Small intestine (tissue), 7 donors: Measurements from ENCODE around the gene HOXA6. TPM values are rescaled to one million over a fixed set of nuclear protein-coding genes. Genes with fewer than 3 reads are reported as not detected.

Experiments used
- DNase-seq, 2 donors: peaks; one replicate each; pipeline versions ENCODE4 v3.0.0 to v3.0.0-alpha.2; 2013
- FAIRE-seq: peaks from 2 replicates; lab custom pipeline; 2012; peaks lifted over from hg19 to GRCh38; lab: Jason Lieb, UNC
- H3K27ac ChIP-seq, 3 donors: one replicate each; pipeline ENCODE4 v1.5.1; 2013; ENCODE audit warnings: low read length in 2 of 3, mild to moderate bottlenecking in 2 of 3, control low read depth in 1 of 3, inconsistent platforms in 1 of 3, low read depth in 1 of 3, moderate library complexity in 1 of 3
- H3K27me3 ChIP-seq, 3 donors: one replicate each; pipeline ENCODE4 v1.6.1; 2013; ENCODE audit warnings: low read length in 3 of 3, inconsistent platforms in 1 of 3; ENCODE audit not compliant: control insufficient read depth in 3 of 3, insufficient read depth in 3 of 3
- H3K36me3 ChIP-seq, 3 donors: one replicate each; pipeline ENCODE4 v1.6.1; 2013; ENCODE audit warnings: low read length in 3 of 3, inconsistent platforms in 1 of 3, low read depth in 1 of 3, mild to moderate bottlenecking in 1 of 3, moderate library complexity in 1 of 3; ENCODE audit not compliant: control insufficient read depth in 3 of 3, insufficient read depth in 2 of 3
- H3K4me1 ChIP-seq, 3 donors: one replicate each; pipeline ENCODE4 v1.6.1; 2013; ENCODE audit warnings: low read length in 2 of 3, inconsistent platforms in 1 of 3, low read depth in 1 of 3, mild to moderate bottlenecking in 1 of 3, moderate library complexity in 1 of 3; ENCODE audit not compliant: control insufficient read depth in 3 of 3, insufficient read depth in 2 of 3
- H3K4me3 ChIP-seq, 3 donors: one replicate each; pipeline ENCODE4 v1.5.1; 2013; ENCODE audit warnings: low read length in 3 of 3, control low read depth in 1 of 3, inconsistent platforms in 1 of 3, low read depth in 1 of 3, mild to moderate bottlenecking in 1 of 3, moderate library complexity in 1 of 3
- H3K9me3 ChIP-seq, 2 donors: one replicate each; pipeline ENCODE4 v1.6.1; 2013; ENCODE audit warnings: low read depth in 1 of 2, low read length in 1 of 2; ENCODE audit not compliant: control insufficient read depth in 2 of 2, insufficient read depth in 1 of 2
- WGBS, 3 donors: extraction: QIAGEN DNeasy Blood & Tissue Kit; methylation state at CpG; one replicate each; pipeline ENCODE4 v1.1.7; 2013; 5-methylcytosine and 5-hydroxymethylcytosine counted together
- polyA plus RNA-seq, 4 donors: library from polyadenylated mRNA; stranded (reverse) in 3 of 4; unstranded in 1 of 4; fragments of 200-250 nt in 3 of 4; fragments of 120-200 nt in 1 of 4; gene quantifications; one replicate each; pipeline versions ENCODE4 v1.2.1 to v1.2.3, GENCODE V29; 2013
- donor health status: healthy with polysubstance abuse.
- donor health status: control.
- donor health status: control.
- donor health status: Bipolar disorder and iron deficiency.
- donor health status: healthy.

The HOXA6 gene
- polyA plus RNA-seq, 4 donors = 0.46 to 29.7 (median 0.81) TPM; not detected in 1

DNA sequence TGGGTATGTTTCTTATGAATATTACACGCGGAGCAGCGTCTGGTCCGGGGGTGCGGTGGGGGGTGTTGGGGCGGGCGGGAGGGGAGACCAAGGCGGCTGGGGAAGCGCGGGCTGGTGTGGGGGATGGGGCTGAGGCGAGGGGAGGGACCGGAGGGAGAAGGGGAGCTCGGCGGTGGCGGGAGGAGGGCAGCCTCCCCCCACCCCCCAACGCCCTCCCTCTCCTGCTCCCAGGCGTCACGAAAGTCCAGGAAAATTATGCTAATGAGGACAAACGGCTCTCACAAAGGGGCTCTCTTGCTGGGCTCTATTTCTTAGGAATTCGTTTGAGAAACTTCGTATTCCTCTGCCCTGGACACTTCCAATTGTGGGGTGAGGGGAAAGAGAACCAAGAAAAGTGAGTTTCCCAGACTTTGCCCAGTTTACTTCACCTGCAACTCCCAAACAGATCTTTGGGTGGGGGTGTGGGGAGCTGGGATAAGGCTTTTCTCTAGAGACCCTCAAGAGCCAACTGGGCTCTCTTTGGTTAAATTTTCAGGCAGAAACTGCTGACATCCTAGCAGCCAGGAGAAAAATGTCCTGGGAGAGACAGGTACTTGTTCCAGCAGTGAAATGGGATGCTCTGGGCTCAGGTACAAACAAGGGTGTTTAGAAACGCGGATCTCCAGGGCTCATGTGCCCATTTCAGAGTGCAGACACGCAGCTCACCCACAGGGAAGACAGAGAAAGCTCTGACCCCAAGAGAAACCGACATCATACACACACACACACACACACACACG, 33.4 kb downstream of the HOXA6 start:
- WGBS, 3 donors = 8 to 36% (median 27%) methylated on average over 14 to 26 of the region's 26 CpGs
- Histone ChIP-seq H3K27me3 (peaks cover 0 to 65% (median 0%) of the 10 kb centered on the region in 3 donors), H3K27ac (peak overlapping the region in 2 of 3 donors; percentile 87 to 88), H3K4me3 (peak overlapping the region in 2 of 3 donors; percentile 45 to 46), H3K9me3 (no peaks in the 10 kb centered on the region), H3K4me1 (peaks cover 0 to 49% (median 4%) of the 10 kb centered on the region in 3 donors), H3K36me3 (peaks cover 0 to 38% (median 0%) of the 10 kb centered on the region in 3 donors)
- FAIRE-seq = no peak
- DNase-seq = peak in 1 of 2 donors; percentile 72

DNA sequence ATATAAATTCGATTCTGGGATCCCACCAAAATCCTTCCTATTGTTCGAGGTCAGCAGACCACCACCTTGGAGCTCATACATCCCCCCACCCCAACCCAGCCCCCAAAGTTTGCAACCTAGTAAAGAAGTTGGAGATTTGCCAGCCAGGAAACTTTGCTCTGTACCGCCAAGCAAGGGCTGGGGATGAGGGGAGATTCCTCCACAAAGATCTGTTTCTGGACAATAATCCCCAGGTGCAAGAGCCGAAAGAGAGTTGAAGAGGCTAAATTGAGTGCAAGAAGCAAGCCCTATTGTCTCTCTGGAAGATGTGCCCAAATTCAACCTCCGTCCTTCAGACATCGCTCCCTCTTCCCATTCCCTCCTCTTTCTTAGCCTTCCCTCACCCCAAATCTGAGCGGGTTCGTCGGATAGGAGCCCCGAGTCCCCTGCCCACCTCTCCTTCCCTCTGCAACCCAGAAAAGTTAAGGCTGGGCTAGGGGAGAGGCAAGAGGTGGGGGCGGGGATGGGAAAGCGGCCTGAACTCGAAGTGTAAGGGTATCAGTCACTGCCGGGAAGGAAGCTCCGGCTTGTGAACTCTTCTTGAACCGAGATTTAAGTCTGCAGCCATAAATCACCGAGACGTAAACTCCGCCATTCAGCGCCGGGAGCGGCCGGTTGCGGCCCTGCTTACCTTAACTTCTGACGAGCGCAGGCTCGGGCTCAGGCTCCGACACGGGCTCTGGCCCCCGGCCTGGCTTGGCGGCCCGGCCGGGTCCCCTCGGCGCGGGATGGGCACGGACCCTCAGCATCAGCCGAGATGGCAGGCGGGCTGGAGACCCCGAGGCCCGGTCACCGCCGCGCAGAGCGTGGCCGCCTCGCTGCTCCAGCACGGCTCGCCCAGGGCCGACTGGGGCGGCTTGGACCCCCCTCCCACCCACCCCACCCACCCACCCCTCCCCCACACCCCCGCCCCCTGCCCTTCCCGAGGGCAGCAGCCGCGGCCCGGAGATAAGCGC, 34.3 kb downstream of the HOXA6 start:
- Histone ChIP-seq H3K4me3 (peak overlapping the region in 2 of 3 donors; percentile 46), H3K9me3 (no peaks in the 10 kb centered on the region), H3K27ac (peak overlapping the region in 2 of 3 donors; percentile 87 to 88), H3K27me3 (peaks cover 0 to 70% (median 0%) of the 10 kb centered on the region in 3 donors), H3K36me3 (peaks cover 0 to 39% (median 0%) of the 10 kb centered on the region in 3 donors), H3K4me1 (peaks cover 0 to 53% (median 3%) of the 10 kb centered on the region in 3 donors)
- DNase-seq = peak; percentile 63 to 89
- 18 to 31% (median 28%) methylated on average over 34 to 56 of the region's 57 CpGs for WGBS, 3 donors
- no peak for FAIRE-seq

DNA sequence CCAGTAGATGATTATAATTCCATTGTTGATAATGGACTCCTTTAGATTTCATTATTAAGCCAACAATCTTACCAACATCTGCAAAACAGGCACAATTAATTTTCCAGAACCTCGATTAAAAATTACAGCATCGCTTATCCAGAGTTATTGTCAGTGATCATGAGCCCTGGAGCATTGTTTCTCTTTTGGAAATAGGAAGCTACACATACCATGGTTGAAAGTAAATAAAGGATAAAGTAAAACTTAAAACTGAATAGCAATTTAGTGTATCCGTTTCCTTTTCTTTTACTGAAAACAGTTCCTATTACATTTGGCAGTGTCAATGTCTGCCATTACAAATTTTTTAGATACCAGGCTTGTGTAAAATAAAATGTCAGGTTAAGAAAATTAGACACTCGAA, 35.2 kb downstream of the HOXA6 start:
- peak overlapping the region in 1 of 3 donors; percentile 46 for H3K4me3 ChIP-seq
- DNase-seq = peak in 1 of 2 donors; percentile 8
- H3K4me1 ChIP-seq = peaks cover 0 to 54% (median 3%) of the 10 kb centered on the region in 3 donors
- H3K27ac ChIP-seq = peak overlapping the region in 1 of 3 donors; percentile 88
- no peak for FAIRE-seq
- no peaks in the 10 kb centered on the region for H3K9me3 ChIP-seq
- H3K36me3 ChIP-seq = peaks cover 0 to 38% (median 0%) of the 10 kb centered on the region in 3 donors
- peaks cover 0 to 73% (median 0%) of the 10 kb centered on the region in 3 donors for H3K27me3 ChIP-seq
- 56 to 80% (median 80%) methylated on average over 4 of the region's 4 CpGs for WGBS, 3 donors

DNA sequence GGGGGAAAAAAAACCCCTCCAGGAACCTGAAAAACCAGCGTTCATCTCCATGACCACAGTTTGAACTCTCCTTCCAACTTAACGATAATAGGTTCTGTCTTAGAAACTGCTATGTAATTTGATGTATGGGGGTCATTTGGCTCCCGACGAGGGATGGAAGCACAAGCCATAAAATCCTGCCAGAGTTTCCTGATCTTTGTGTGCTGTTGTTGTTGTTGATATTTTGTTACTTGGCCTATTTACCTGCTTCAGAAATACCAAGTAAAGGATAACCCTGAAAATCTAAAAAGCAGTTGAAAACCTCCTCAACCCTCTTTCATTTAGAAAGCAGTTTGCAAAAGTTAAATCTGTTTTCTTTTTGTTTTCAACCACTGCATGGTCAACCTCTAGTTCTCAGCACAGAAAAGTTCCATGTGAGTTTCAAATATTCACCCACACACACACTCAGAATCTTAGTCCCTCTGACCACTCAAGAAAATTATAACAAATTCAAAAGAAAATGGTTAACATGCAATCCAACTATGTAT, 35.8 kb downstream of the HOXA6 start:
- Histone ChIP-seq H3K4me1 (peaks cover 0 to 54% (median 3%) of the 10 kb centered on the region in 3 donors), H3K36me3 (peaks cover 0 to 33% (median 0%) of the 10 kb centered on the region in 3 donors), H3K4me3 (peak overlapping the region in 1 of 3 donors; percentile 24), H3K27ac (peak overlapping the region in 2 of 3 donors; percentile 67 to 88), H3K27me3 (peaks cover 0 to 71% (median 0%) of the 10 kb centered on the region in 3 donors), H3K9me3 (no peaks in the 10 kb centered on the region)
- FAIRE-seq (no peak), DNase-seq (peak in 1 of 2 donors; percentile 28)
- WGBS, 3 donors = 55 to 78% (median 75%) methylated on average over 4 of the region's 4 CpGs

DNA sequence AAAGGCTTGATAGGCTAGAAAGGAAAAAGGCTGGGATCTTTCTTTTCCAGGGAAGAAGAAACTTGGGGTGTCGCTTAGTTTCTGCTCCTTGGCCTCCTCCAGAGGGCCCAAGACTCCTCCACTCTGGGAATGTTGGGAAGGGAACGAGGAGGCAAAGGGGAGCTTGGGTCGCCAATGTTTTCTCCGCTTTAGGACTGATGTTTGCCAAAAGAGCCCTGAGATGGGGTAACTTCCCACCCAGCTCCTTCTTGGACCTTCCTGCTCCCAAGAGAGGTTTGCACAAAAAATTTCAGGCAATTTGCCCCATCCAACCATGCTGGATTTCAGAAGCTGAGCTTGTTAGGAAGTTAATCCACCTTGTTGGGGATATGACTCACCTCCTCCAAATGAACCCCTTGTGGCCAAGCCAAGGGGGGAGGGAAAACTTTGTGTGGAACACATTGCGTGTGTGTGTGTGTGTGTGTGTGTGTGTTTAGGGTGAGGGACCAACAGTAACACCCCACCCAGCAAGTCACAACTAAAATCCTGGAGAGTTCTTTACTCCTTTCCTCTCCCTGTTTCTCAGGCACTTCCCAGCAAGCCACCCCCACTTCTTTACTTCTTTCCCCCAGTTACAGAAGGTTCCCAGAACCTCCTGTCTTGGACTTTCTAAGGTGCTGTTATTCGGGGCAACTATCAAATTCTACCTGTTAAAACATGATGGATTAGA, 36.4 kb downstream of the HOXA6 start:
- H3K27me3 ChIP-seq = peaks cover 0 to 74% (median 0%) of the 10 kb centered on the region in 3 donors
- H3K27ac ChIP-seq = peak overlapping the region in 2 of 3 donors; percentile 67 to 88
- WGBS, 3 donors = 49 to 76% (median 61%) methylated on average over 5 to 6 of the region's 6 CpGs
- H3K36me3 ChIP-seq = peaks cover 0 to 36% (median 0%) of the 10 kb centered on the region in 3 donors
- no peak for FAIRE-seq
- H3K4me3 ChIP-seq = peak overlapping the region in 1 of 3 donors; percentile 24
- peak in 1 of 2 donors; percentile 41 for DNase-seq
- peaks cover 0 to 51% (median 3%) of the 10 kb centered on the region in 3 donors for H3K4me1 ChIP-seq
- no peaks in the 10 kb centered on the region for H3K9me3 ChIP-seq

DNA sequence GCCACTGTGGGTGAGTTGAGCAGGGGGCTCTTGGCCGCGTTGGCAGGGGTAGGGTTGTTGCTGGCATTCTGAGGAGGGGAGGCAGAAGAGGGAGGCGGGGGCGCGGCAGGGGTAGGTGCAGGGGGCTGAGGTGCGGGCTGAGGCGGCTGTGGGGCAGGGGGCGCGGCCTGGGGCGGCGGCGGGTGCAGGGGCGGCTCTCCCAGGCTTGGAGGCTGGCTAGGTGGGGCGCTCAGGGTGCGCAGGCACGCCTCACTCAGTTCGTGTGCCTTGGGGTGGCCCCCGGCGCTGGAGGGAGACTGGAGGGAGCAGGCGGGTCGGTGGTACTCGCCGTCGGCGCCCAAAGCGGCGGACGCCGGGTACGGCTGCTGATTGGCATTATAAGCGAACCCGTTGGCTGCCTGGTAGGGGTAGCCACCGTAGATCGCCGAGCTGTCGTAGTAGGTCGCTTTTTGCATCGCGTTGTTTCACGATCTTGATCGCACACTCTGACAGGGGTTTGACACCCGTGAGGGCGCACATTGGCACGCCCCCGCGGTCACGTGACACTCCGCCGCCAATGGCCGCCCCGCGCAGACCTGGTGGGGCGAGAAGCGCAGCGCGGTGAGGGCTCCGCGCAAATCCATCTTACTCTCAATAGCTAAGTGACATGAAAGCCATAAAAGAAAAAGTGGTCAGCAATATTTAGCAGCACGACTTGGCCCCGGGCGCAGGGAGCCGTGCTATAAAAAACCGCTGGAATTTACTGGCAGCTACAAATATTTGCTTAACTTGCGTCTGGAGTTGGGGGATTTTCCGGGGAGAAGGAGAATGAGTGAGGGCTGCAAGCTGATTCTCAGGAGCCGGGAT, 37.2 kb downstream of the HOXA6 start:
- peaks cover 0 to 43% (median 3%) of the 10 kb centered on the region in 3 donors for H3K4me1 ChIP-seq

More for the DNA sequence above, 37.2 kb downstream of the HOXA6 start:
- peak overlapping the region in 1 of 3 donors; percentile 24 for H3K4me3 ChIP-seq
- peaks cover 0 to 31% (median 0%) of the 10 kb centered on the region in 3 donors for H3K36me3 ChIP-seq
- H3K9me3 ChIP-seq = no peaks in the 10 kb centered on the region
- FAIRE-seq (no peak), DNase-seq (peak in 1 of 2 donors; percentile 77)
- 54 to 74% (median 66%) methylated on average over 52 to 66 of the region's 66 CpGs for WGBS, 3 donors
- peaks cover 0 to 73% (median 2%) of the 10 kb centered on the region in 3 donors for H3K27me3 ChIP-seq
- H3K27ac ChIP-seq = peak overlapping the region in 2 of 3 donors; percentile 88 to 96
